Loucy (cell line): Measurements from ENCODE around the gene NKG7.

Source experiments
- H2AFZ ChIP-seq: fragments of 200-600 bp; sonication (generic); 2 replicates; pipeline ENCODE4 v1.6.0; 2016; ENCODE audit warnings: antibody characterized with exemption, mild to moderate bottlenecking, low read length, moderate library complexity
- H3F3A ChIP-seq: fragments of 200-600 bp; 2 replicates; pipeline ENCODE4 v1.6.0; 2016; ENCODE audit warnings: antibody characterized with exemption, low read depth, mild to moderate bottlenecking
- H3K27me3 ChIP-seq: fragments of 200-600 bp; sonication (generic); 2 replicates; pipeline ENCODE4 v1.6.1; 2014; ENCODE audit warnings: low read length, mild to moderate bottlenecking; ENCODE audit not compliant: insufficient read depth, poor library complexity, severe bottlenecking
- H3K36me3 ChIP-seq: fragments of 200-600 bp; sonication (generic); 2 replicates; pipeline ENCODE4 v1.6.1; 2016; ENCODE audit warnings: low read length; ENCODE audit not compliant: insufficient read depth
- H3K4me1 ChIP-seq: fragments of 200-600 bp; sonication (generic); 2 replicates; pipeline ENCODE4 v1.5.1; 2014; ENCODE audit warnings: low read length, mild to moderate bottlenecking; ENCODE audit not compliant: insufficient read depth, poor library complexity, severe bottlenecking
- H3K4me2 ChIP-seq: fragments of 200-600 bp; sonication (generic); 2 replicates; pipeline ENCODE4 v1.6.0; 2014; ENCODE audit warnings: antibody characterized with exemption, low read length, low read depth, mild to moderate bottlenecking; ENCODE audit not compliant: poor library complexity, severe bottlenecking
- H3K4me3 ChIP-seq: fragments of 200-600 bp; sonication (generic); 2 replicates; pipeline ENCODE4 v1.5.1; 2014; ENCODE audit warnings: low read length, mild to moderate bottlenecking, mixed read lengths; ENCODE audit not compliant: poor library complexity, severe bottlenecking
- H3K79me2 ChIP-seq: fragments of 200-600 bp; sonication (generic); 2 replicates; pipeline ENCODE4 v1.6.1; 2014; ENCODE audit warnings: low read length; ENCODE audit not compliant: insufficient read depth
- H3K9ac ChIP-seq: fragments of 200-600 bp; sonication (generic); 2 replicates; pipeline ENCODE4 v1.6.0; 2014; ENCODE audit warnings: mild to moderate bottlenecking, low read depth, low read length, moderate library complexity; ENCODE audit not compliant: poor library complexity, severe bottlenecking
- H3K9me2 ChIP-seq: fragments of 200-600 bp; sonication (generic); replicated peaks from 2 replicates; pipeline ENCODE4 v1.6.1; 2016; ENCODE audit warnings: low read depth, low read length, mixed read lengths
- H3K9me3 ChIP-seq: fragments of 200-600 bp; sonication (generic); 2 replicates; pipeline ENCODE4 v1.6.1; 2014; ENCODE audit warnings: mild to moderate bottlenecking, antibody characterized with exemption, low read length, low read depth; ENCODE audit not compliant: insufficient read depth
- H4K20me1 ChIP-seq: fragments of 200-600 bp; sonication (generic); 2 replicates; pipeline ENCODE4 v1.6.0; 2014; ENCODE audit warnings: antibody characterized with exemption, low read length, mild to moderate bottlenecking; ENCODE audit not compliant: insufficient read depth, poor library complexity, severe bottlenecking
- CTCF ChIP-seq: fragments of 200-600 bp; sonication (generic); conservative IDR thresholded peaks from 2 replicates; pipeline ENCODE4 v1.5.1; 2014; ENCODE audit warnings: mild to moderate bottlenecking, antibody characterized with exemption, low read length
- EZH2phosphoT487 ChIP-seq: fragments of 200-600 bp; IDR thresholded peaks from 2 replicates; pipeline ENCODE4 v1.6.1; 2018; ENCODE audit warnings: antibody characterized with exemption, mild to moderate bottlenecking, moderate library complexity, borderline replicate concordance

Gene NKG7

DNA sequence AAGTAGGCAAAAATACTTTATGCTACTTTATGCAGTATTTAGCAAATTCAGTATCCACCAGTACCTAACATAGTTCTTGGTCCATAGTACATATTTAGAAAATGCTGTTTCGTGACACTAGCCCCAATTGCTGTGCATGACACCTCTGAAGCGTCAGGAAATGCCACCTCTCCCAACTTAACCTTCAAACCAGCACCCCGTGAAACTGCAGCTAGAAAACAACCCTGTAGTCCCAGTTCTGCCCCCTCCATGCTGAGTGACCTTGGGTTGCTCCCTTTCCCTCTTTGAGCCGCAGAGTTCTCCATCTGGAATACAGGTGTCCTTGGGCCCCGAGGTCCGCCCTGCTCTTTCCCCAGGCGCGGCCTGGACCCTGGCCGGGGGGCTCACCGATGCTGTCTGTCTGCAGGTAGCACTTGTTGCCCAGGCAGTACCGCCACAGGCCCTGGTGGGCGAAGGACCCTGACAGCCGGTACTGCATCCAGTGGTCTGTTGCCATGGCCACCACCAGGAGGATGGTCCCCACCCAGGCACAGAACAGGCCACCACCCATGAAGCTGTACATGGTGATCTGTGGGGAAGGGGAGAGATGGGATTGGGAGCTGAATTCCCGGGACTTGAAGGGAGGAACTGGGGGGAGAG lies 14.5 kb upstream of the NKG7 start:
- Histone ChIP-seq H4K20me1 (no peaks in the 10 kb centered on the region), H3K4me1 (no peaks in the 10 kb centered on the region), H3F3A (no peaks in the 10 kb centered on the region), H3K9ac (no peak overlapping the region), H3K79me2 (no peaks in the 10 kb centered on the region), H3K4me3 (no peak overlapping the region), H3K27me3 (no peaks in the 10 kb centered on the region), H3K4me2 (no peak overlapping the region), H2AFZ (no peak overlapping the region), H3K36me3 (no peaks in the 10 kb centered on the region), H3K9me3 (no peaks in the 10 kb centered on the region), H3K9me2 (no peaks in the 10 kb centered on the region)
- TF ChIP-seq EZH2phosphoT487 (no peak), CTCF (no peak)

DNA sequence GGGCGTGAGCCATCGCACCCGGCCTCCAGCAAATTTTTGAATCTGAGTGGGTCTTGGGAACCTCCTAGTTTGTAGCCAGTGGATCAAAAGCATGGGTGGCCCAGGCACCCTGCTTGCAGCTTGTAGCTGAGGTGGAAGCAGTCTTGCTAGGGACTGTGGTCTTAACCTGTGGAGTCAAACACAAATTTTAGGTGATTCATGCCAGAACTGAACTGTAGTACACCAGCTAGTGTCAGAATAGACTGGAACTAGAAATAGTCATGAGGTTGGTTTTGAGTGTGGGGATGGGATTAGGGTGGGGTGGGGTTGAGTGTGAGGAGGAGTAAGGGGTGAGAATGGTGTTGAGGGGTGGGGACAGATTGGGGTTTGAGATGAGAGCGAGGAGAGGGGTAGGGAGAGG lies 9.6 kb upstream of the NKG7 start:
- Histone ChIP-seq H3K79me2 (no peaks in the 10 kb centered on the region), H3K36me3 (no peaks in the 10 kb centered on the region), H3K27me3 (no peaks in the 10 kb centered on the region), H3K9ac (no peak overlapping the region), H3K9me3 (no peaks in the 10 kb centered on the region; the same call in 1 of the 2 replicates), H3K4me2 (no peak overlapping the region), H4K20me1 (no peaks in the 10 kb centered on the region), H3K4me3 (no peak overlapping the region), H2AFZ (no peak overlapping the region), H3K9me2 (no peaks in the 10 kb centered on the region), H3F3A (no peaks in the 10 kb centered on the region), H3K4me1 (no peaks in the 10 kb centered on the region)
- TF ChIP-seq EZH2phosphoT487 (no peak), CTCF (no peak)

DNA sequence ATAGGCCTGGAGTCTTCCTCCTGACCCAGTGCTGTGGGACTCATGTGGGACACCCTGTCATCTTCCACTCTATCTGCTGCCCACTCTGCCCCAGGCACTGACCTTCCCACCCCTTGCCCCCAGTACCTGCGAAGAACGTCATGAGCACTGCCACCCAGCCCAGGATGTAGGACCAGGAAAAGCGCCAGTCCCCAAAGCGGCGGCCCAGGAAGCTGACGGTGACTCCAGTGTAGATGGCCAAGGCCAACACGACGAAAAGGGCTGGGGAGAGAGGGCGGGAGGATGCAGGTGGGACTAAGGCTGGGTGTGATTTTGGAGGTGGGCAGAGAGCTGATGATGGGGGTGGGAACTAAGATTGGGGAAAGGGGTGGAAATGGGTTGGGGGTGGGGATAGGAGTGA lies 7.9 kb upstream of the NKG7 start:
- Histone ChIP-seq H3K36me3 (no peaks in the 10 kb centered on the region), H3K9ac (no peak overlapping the region), H3K27me3 (no peaks in the 10 kb centered on the region), H3K4me3 (no peak overlapping the region), H3K4me2 (no peak overlapping the region), H3K9me2 (no peaks in the 10 kb centered on the region), H2AFZ (no peak overlapping the region), H3K9me3 (no peaks in the 10 kb centered on the region; the same call in 1 of the 2 replicates), H3K4me1 (peaks cover 13% of the 10 kb centered on the region), H4K20me1 (no peaks in the 10 kb centered on the region), H3F3A (no peaks in the 10 kb centered on the region), H3K79me2 (no peaks in the 10 kb centered on the region)
- no peak for TF ChIP-seq EZH2phosphoT487

GRCh38 chr19:51377422-51377821 lies 5.0 kb upstream of the NKG7 start:
- Histone ChIP-seq H3K9me2 (no peaks in the 10 kb centered on the region), H3K4me3 (no peak overlapping the region), H3K4me1 (peaks cover 38% of the 10 kb centered on the region), H4K20me1 (no peaks in the 10 kb centered on the region), H3K9me3 (no peaks in the 10 kb centered on the region; the same call in 1 of the 2 replicates), H3K9ac (no peak overlapping the region), H3K4me2 (no peak overlapping the region), H3K36me3 (no peaks in the 10 kb centered on the region), H3F3A (0 out of 2 replicates have a peak, but pooled peaks cover 4% of the 10 kb centered on the region), H3K27me3 (no peaks in the 10 kb centered on the region), H3K79me2 (no peaks in the 10 kb centered on the region), H2AFZ (no peak overlapping the region)
- TF ChIP-seq EZH2phosphoT487 (no peak), CTCF (no peak)
